GM21423 (cell line): ENCODE results near the gene CCSER1.
A peak's percentile ranks its signal among the peaks of the same experiment; 100 is the strongest.
"Not testable (repeated sequence)": the region's sequence is repeated elsewhere in the genome, so short reads cannot be mapped to it uniquely, and the experiment has no call there.

Experiments used
- ATAC-seq: cut with Tn5 transposase; IDR thresholded peaks from one replicate; pipeline ENCODE4 v1.9.1; 2021; ENCODE audit warnings: mild to moderate bottlenecking, moderate library complexity; ENCODE audit not compliant: unreplicated experiment

The CCSER1 gene

GRCh38 chr4:90641861-90642599 is 514.8 kb downstream of the CCSER1 start:
- no peak for ATAC-seq

GRCh38 chr4:90643156-90643555 is 516.0 kb downstream of the CCSER1 start:
- no peak for ATAC-seq

GRCh38 chr4:90648311-90648710 is 521.1 kb downstream of the CCSER1 start:
- ATAC-seq: no peak

- ATAC-seq: no peak
Measured at GRCh38 chr4:90648791-90649190, 521.6 kb downstream of the CCSER1 start.

- ATAC-seq: no peak
Measured at GRCh38 chr4:90660672-90661071, 533.5 kb downstream of the CCSER1 start.

GRCh38 chr4:90670183-90670582 is 543.0 kb downstream of the CCSER1 start:
- no peak for ATAC-seq

- no peak for ATAC-seq
Measured at GRCh38 chr4:90689739-90690138, 562.5 kb downstream of the CCSER1 start.

- no peak for ATAC-seq
Measured at GRCh38 chr4:90695411-90695810, 568.2 kb downstream of the CCSER1 start.

GRCh38 chr4:90705501-90705900 is 578.3 kb downstream of the CCSER1 start:
- not testable (repeated sequence) for ATAC-seq

GRCh38 chr4:90715242-90715641 is 588.0 kb downstream of the CCSER1 start:
- peak; percentile 52 for ATAC-seq

- ATAC-seq: no peak
Measured at GRCh38 chr4:90718931-90719330, 591.7 kb downstream of the CCSER1 start.

GRCh38 chr4:90727938-90728337 is 600.7 kb downstream of the CCSER1 start:
- no peak for ATAC-seq

- ATAC-seq: no peak
Measured at GRCh38 chr4:90730752-90731151, 603.6 kb downstream of the CCSER1 start.

- no peak for ATAC-seq
Measured at GRCh38 chr4:90733211-90733610, 606.0 kb downstream of the CCSER1 start.

GRCh38 chr4:90745176-90745575 is 618.0 kb downstream of the CCSER1 start:
- no peak for ATAC-seq

- ATAC-seq: no peak
Measured at GRCh38 chr4:90753068-90753467, 625.9 kb downstream of the CCSER1 start.

GRCh38 chr4:90757534-90758060 is 630.4 kb downstream of the CCSER1 start:
- ATAC-seq: no peak

- ATAC-seq: no peak
Measured at GRCh38 chr4:90760059-90760458, 632.9 kb downstream of the CCSER1 start.

GRCh38 chr4:90766837-90767236 is 639.6 kb downstream of the CCSER1 start:
- no peak for ATAC-seq

GRCh38 chr4:90769251-90769650 is 642.1 kb downstream of the CCSER1 start:
- no peak for ATAC-seq

GRCh38 chr4:90780193-90780592 is 653.0 kb downstream of the CCSER1 start:
- no peak for ATAC-seq

- ATAC-seq: no peak
Measured at GRCh38 chr4:90786602-90787001, 659.4 kb downstream of the CCSER1 start.

GRCh38 chr4:90792696-90793095 is 665.5 kb downstream of the CCSER1 start:
- ATAC-seq: no peak
